GM19238 (cell line): ENCODE measurements around the gene ARL11.
"Not testable (repeated sequence)": the region's sequence is repeated elsewhere in the genome, so short reads cannot be mapped to it uniquely, and the experiment has no call there.

Experiments
- DNase-seq: peaks from one replicate; pipeline ENCODE4 v3.0.0; 2011; ENCODE audit warnings: low spot score; ENCODE audit not compliant: insufficient read length

Gene ARL11

DNA sequence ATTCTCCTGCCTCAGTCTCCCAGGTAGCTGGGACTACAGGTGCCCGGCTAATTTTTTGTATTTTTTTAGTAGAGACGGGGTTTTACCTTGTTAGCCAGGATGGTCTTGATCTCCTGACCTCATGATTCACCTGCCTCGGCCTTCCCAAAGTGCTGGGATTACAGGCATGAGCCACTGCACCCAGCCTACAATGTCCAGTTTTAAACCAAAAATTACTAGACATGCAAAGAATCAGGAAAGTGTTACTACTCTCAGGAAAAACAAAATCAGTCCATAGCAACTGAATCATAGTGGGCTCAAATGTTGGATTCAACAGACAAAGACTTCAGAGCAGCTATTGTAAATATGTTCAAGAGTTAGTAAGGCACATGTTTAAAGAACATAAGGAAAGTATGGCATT lies 16.3 kb upstream of the ARL11 start:
- DNase-seq = not testable (repeated sequence)

DNA sequence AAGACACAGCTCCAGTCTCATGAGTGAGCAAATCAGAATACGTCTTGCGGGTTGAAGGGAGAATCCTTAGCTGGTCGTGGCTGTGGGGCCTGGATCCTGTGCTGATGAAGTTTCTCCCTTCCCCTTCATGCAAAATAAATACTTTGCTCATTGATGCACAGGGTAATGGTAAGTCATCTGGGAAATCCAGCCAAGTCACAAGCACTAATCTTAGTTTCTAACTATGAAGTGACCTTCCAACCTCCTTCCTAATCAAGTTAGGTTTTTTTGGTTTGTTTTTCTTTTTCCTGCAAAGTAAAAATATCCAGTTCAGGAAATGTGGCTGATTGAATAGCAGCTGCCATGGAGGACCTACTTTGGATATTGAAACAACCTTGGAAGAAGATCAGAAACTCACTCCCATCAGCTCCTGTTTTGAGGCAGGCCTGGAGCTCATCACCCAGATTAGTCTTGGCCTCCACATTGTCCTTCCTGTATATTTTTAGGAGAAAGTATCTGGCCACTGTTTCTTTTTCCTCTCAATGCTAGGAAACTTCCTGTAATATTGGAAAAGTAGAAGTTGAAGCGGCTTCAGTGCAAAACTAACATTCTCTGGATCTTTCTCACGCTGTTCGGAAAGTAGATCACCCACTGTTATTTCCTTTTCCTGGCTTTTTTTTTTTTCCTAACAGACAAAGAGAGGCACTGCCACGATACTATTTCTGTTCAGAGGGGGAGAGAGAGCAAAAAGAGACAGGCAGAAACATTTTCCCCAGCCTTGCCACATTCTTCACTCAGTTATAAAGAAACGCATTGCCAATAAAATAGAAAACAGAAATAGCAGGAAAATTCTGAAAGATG lies 12.3 kb upstream of the ARL11 start:
- no peak for DNase-seq

DNA sequence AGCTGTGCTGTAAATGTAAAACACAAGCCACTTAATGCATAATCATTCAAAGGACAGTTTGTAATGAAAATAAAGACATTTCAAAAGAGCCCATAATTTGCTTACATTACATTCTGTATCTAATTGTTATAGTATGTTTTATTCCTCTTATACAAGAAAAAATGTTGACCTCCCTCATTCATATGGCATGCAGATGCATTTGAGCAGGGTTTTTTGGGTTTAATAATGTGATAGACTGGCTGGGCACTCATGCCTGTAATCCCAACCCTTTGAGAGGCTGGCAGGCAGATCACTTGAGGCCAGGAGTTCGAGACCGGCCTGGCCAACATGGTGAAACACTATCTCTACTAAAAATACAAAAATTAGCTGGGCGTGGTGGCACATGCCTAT lies 11.6 kb upstream of the ARL11 start:
- DNase-seq = no peak

DNA sequence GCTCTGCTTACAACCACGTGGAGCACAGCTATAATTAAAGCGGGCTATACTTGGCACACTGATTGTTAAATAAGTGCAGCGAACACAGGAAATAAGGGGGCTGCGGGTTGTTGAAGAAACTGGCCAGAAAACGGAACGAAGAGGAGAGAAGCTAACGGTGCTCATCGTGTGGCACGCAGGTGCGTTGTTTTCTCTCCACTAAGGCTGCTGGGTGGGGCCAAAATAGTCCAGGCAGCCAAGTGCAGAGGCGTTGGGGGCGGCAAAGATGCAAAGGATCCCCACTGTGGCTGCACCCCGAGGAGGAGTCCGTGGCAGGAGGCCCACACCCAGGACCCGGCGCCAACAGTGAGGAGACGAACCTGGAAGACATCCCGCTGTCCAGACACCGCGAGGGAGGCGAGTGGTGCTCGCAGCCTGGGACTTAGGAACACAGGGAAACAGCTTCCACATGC lies 8.1 kb upstream of the ARL11 start:
- peak; percentile 34 for DNase-seq

DNA sequence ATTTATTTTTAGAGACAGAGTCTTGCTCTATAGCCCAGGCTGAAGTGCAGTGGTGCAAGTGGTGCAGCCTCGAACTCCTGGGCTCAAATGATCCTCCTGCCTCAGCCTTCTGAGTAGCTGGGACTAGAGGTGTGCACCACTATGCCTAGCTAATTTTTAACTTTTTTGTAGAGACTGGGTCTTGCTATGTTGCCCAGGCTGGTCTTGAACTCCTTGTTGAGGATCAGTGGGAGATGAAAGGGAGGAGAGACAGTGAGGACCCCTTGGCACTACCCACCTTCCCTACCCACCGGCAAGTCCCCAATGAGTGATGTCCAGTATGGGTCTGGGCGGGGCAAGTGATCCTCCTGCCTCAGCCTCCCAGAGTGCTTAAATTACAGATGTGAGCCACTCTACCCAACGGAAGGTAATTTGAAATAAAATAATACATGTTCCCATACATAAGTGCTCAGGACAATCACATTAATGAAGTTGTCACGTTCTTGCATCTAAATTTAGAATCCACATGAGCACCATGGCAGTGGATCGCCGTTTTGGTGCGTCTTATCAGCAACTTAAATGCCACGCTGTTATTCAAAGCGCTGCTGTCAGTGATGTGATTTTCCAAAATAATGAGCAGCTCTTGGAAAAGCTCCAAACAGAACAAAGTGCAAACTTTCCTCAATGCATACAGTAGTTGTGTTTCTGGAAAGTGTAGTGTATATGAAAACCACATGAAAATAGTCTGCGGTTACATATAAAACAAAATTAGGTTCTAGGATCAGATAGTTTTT lies 5.9 kb upstream of the ARL11 start:
- DNase-seq = no peak

DNA sequence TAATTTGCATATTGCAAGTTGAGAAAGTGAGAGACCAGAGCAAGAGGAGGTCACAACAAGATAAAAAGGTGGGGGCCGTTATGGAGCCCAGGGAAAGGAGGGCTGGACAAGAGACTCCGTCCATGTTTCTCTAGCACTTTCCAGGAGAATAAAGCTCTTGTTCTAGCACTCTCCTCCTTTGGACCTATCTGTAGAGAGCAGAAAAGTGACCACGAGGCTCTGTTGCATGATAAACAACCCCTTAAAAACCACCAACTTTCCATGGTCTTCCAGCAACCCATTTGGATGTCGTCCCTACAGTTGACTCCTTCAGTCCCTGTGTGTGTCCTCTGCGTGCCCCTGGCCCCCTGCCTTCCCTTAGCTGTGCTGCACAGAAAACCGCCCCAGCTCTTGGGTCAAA lies 4.1 kb upstream of the ARL11 start:
- DNase-seq = no peak

DNA sequence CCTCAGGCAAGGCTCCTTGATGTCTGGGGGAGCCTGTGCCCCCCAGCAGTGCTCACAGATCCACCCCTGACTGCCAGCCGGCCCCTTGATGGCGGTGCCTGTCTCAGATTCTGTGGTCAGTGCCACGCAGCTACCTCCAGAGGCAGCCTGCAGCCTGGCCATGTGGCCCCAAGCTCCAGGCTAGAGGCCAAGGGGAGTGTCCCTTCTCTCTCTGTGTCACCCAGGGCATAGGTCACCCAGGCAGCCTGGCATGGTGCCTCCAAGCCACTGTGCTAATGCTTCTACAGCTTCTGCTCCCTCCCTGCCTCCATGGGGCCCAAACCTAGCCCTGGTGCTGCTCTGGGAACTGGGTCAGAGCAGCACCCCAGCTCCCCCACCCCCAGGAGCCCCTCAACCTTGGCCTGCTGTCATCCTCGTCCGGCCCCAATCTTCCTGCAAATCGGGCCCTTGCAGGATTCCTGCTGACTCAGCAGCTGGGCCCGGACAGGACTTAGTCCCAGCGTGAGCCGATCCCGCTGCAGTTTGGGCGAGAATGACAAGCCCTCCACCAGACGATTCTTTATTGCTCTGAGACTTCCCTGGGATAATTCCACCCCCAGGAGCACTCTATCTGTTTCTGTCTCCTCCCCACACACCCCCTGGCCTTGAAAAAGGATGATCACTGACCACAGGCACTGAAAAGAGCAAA lies 2.8 kb upstream of the ARL11 start:
- DNase-seq = no peak

DNA sequence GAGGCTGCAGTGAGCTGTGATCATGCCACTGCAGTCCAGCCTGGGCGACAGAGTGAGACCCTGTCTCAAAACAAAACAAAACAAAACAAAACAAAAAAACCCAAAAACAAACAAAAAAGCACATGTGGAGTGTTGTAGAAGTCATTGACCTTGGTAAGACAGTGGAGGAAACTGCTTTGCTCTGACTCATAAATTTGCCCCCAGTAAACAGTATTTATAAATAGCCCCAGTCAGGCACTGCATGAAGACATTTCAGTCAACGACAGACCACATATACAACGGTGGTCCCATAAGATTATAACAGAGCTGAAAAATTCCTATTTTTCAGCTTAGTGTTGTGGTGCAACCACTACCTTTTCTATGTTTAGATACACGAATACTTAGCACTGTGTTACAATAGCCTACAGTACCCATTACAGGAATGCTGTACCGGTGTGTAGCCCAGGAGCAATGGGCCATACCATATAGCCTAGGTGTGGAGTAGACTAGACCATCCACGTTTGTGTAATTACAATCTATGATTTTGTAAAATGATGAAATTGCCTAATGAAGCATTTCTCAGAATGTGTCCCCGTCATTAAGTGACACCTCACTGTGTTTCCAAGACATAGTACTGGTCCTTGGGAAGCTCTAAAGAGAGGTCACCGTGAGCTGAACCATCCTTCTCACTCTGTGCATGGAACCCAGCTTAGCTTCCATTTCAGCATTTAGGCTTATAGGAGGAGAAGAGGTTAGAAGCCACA lies 1.1 kb downstream of the ARL11 start:
- no peak for DNase-seq

DNA sequence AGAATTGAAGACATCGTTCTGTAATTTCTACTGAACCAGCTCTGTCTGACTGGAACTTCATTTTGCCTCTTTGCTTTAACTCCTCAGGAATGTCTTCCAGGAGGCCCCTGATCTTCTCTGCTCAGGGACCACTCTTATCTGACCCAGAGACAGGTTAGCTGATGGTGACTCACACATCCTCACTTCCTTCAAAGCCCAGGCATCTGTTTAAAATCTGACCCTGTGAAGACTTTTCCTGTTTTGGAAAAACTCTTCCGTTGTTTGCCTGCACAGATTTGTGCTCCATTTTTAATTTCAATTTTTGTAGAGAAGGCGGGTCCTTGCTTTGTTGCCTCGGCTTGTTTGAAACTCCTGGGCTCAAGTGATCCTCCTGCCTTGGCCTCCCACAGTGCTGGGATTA lies 1.6 kb downstream of the ARL11 start:
- no peak for DNase-seq

DNA sequence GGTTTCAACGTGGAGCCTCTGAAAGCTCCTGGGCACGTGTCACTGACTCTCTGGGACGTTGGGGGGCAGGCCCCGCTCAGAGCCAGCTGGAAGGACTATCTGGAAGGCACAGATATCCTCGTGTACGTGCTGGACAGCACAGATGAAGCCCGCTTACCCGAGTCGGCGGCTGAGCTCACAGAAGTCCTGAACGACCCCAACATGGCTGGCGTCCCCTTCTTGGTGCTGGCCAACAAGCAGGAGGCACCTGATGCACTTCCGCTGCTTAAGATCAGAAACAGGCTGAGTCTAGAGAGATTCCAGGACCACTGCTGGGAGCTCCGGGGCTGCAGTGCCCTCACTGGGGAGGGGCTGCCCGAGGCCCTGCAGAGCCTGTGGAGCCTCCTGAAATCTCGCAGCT lies 2.3 kb downstream of the ARL11 start:
- no peak for DNase-seq

DNA sequence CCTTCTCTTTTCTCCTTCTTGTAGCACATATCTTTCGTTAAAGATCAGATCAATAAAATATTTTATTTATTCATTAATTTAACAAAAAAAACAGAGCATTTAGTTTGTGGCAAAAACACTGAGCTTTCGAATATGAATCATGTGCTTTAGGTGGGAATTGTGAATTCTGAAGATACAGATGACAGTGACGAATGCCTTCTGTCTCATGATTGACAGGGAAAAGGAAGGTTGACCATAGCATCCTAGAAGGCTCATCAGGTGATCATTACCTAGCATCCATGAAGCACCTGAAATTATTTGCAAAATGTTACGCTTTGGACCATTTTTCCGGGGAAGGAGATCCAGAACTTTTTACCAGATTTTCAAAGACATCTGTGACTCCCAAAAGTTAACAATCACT lies 3.8 kb downstream of the ARL11 start:
- DNase-seq = no peak

DNA sequence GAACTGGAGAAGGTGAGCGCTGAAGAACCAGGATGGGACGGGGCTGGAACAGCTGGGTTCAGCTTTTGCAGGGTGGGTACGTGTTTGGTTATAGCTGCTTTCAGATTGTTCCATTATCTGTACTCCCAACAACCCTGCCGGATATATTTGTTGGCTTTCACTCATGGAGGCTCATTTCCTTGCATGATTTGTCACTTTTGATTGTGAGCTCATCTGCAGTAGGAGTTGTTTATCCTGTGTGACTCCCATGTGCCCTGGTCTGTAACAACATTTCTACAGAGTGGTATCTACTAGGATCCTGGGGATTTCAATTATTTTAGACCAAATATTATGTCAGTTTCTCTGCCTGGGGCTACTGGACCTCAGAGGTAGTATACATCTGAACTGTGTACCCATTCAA lies 5.4 kb downstream of the ARL11 start:
- DNase-seq = no peak

DNA sequence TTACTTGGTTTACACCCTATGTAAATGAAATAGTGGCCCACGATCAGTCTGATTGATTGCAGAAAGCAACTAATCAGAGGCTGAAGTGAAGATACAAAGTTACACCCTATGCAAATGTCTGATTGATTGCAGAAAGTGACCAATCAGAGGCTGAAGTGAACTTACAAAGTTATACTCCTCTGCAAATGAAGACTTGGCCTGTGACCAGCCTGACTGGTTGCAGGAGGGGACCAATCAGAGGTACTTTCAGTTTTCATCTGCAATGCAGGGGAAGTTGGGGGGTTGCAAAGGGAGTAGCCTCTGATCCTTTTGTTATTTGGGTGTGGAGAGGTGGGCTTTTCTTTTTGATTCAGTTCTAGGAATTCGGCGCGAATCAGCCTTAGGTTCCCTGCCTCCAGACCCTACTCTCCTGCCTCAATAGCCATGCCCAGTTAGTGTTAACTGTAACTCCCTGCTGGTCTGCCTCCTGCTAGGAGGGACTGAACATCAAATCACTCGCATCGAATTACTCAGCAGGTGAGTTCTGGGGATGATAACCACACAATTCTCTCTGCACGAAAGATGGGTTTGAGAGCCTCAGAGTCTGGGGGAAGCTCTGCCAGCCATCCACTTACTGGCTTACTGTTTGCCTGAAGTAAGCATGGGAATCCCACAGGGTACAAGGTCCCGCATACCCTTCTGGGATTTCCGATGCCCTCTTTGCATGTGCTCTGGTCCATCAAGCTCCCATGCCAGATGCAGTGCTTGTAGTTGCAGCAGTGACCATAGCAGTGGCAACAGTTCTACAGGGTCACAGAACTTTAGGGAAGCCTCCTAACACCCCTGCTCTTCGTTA lies 7.5 kb downstream of the ARL11 start:
- DNase-seq = no peak

DNA sequence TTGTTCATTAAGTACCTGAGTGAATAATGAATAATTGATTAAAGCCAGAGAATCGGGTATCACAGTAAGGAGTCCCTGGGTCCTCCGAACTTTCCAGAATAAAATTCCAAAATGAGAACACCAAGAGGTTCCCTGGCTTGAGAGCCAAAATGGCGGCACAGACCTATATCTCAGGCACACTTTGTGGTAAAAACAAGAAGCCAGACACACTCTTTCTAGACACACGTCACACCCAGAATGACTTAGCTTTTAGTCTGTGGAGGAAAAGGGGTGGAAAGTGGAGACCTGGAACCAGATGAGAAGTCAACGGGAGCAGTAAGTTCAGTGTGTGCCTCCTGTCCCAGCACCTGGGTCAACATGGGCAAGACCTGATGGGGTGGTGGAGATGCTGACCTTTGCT lies 8.4 kb downstream of the ARL11 start:
- no peak for DNase-seq

DNA sequence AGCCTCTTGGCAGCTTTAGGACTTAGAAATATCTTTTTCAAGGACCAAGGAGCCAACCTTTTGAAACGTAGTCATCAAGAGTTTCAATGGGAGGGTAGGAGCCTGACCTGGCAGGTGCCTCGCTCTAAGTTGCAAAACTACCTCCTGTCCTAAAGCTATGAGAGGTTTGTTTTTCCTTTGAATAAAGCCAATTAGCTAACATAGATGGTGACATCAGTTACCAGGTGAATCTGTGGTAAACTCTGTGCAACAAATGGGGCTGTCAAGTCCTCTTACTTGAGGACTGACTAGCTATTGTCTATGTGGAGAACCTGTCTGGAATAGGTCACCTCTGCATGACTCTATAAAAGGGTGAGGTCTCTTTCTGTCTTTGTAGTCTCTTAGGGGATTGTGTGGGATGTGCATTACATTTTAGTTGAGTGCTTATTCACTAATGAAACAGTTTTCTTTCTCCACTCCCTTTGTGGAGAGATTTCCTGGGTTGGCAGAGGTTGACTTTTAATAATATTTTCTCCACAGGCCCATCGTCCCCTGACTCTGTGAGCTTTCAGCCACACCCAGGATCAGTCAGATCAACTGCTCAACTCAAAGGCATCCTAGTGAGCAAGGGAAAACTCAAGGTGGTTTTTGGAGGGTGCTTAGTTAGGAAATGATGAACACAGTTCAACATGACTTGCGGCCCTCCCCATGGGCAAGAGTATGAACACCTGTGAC lies 9.9 kb downstream of the ARL11 start:
- DNase-seq = no peak

DNA sequence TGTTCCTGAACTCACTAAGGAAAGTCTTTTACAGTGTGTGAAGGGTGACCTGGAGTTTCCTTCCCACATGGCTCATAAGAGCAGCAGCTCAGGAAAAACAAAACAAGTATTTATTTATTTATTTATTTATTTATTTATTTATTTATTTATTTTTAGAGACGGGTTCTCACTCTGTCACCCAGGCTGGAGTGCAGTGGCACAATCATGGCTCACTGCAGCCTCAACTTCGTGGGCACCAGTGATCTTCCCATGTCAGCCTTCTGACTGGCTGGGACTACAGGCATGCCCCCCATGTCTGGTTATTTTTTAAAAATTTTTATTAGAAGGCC lies 10.4 kb downstream of the ARL11 start:
- no peak for DNase-seq

DNA sequence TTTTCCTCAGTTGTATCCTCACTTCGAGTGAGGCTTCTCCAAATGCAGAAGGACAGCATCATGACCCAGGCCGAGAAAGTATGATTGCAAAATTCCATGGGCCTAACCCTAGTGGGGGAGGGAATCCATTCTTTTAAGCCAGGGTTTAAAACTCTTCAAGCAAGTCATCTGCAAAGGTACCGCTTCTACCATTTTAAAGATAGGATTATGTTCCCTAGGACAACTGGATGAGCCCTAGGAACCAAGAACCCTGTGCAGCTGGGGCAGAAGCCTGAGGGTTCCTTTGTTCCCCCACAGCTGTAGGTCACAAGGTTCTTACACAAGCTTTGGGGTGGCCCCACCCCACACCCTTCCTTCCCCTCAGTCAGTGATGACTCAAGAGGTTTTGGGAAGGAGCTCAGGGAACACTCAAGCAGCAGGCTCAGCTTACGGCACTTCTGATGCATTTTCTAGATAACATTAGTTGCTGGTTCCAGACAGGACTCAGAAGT lies 13.5 kb downstream of the ARL11 start:
- DNase-seq = no peak

DNA sequence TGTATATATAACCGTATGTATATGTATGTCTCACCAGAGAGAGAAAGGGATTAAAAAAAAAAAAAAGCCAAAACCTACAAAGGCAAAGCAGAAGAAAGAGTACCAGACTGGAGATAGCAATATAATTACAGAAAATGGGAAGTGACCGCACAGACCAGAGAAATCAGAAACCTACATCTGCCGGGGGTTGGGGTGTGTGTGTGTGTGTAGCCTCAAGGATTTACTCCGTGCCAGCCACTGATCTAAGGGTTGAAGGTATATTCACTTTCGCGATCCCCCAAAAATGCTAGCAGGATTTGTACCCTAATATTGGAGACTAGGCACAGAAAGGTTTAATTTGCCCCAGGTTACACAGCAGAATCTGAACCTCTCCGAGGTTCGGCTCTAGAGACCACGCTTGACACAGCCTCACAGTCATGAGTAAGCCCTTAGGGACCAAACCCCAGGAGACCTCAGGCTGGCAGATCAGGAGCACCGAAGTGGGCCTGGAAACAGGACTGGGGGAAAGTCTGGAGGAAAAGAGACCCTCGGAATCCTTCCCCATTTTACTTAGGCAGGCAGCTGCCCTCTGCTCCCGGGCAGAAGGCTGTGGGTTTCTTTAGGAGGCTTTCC lies 14.8 kb downstream of the ARL11 start:
- no peak for DNase-seq

DNA sequence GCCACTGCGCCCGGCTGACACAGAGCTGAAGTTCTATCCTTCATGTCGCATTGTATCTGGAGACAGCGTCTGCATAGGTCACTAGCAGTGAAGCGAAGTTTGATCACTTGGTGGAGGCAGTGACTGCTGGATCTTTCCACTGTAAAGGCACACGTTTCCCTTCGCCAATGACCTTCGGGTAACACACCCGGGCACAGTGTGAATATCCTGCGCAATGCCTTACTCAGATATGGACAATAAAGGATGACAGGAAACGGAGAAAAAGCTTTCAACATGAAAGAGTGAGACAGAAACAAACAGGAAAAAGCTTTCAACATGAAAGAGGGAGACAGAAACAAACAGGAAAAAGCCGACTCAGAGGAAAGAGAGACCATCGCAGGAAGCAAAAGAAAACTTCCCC lies 17.1 kb downstream of the ARL11 start:
- no peak for DNase-seq

DNA sequence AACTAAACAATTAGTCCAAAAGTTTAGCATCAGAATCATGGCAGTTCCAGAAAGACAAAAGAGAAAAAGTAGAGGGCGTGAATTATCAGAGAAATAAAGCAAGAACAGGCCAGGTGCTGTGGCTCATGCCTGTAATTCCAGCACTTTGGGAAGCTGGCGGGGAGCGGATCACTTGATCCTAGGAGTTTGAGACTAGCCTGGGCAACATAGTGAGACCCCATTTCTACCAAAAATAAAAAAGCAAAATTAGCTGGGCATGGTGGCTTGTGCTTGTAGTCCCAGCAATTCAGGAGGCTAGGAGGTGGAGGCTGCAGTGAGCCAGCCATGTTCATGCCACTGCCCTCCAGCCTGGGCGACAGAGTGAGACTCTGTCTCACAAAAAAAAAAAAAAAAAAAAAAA lies 18.4 kb downstream of the ARL11 start:
- no peak for DNase-seq
